H1 (cell line): ENCODE data around the gene MKNK2. TPM values are rescaled to one million over a fixed set of nuclear protein-coding genes. Genes with fewer than 3 reads are reported as not detected.

Source experiments
- CTCF ChIA-PET: fragments of 300-600 bp; sonication (Branson Sonifier 250); formaldehyde crosslinking; loops from one replicate; lab custom pipeline; 2021; ENCODE audit not compliant: partially characterized antibody; lab: Charles Lee
- POLR2A ChIA-PET: fragments of 300-600 bp; sonication (Branson Sonifier 250); formaldehyde crosslinking; loops from one replicate; lab custom pipeline; 2021; ENCODE audit warnings: inconsistent platforms; ENCODE audit not compliant: partially characterized antibody; lab: Charles Lee
- DNase-seq, 2 experiments: peaks; one replicate each; pipeline versions ENCODE4 v3.0.0 to v3.0.0-alpha.2; 2010 to 2022; ENCODE audit warnings: low spot score in 2 of 2, low read depth in 1 of 2, mixed read lengths in 1 of 2
- FAIRE-seq: peaks from 2 replicates; lab custom pipeline; 2011; peaks lifted over from hg19 to GRCh38; lab: Jason Lieb, UNC
- H2AFZ ChIP-seq: 2 replicates; pipeline ENCODE4 v1.8.1; 2012; ENCODE audit warnings: low read length, inconsistent platforms
- H2AK5ac ChIP-seq: 2 replicates; pipeline ENCODE4 v1.6.1; 2013; ENCODE audit warnings: low read depth, low read length
- H2BK120ac ChIP-seq: replicated peaks from 2 replicates; pipeline ENCODE3; 2013; ENCODE audit warnings: low read depth, low read length, inconsistent platforms
- H2BK12ac ChIP-seq: 2 replicates; pipeline ENCODE4 v1.6.1; 2013; ENCODE audit warnings: low read depth, low read length
- H2BK15ac ChIP-seq: 2 replicates; pipeline ENCODE4 v1.6.1; 2013; ENCODE audit warnings: low read length
- H2BK20ac ChIP-seq: 2 replicates; pipeline ENCODE4 v1.6.1; 2013; ENCODE audit warnings: low read length
- H2BK5ac ChIP-seq: 2 replicates; pipeline ENCODE4 v1.6.1; 2013; ENCODE audit warnings: low read depth, low read length
- H3K14ac ChIP-seq: 2 replicates; pipeline ENCODE4 v1.6.1; 2013; ENCODE audit warnings: inconsistent platforms; ENCODE audit not compliant: insufficient read length
- H3K18ac ChIP-seq: 2 replicates; pipeline ENCODE4 v1.6.1; 2013; ENCODE audit warnings: low read length; ENCODE audit errors: extremely low read depth
- H3K23ac ChIP-seq: 2 replicates; pipeline ENCODE4 v1.6.1; 2013; ENCODE audit warnings: inconsistent platforms; ENCODE audit not compliant: insufficient read length
- H3K23me2 ChIP-seq: 2 replicates; pipeline ENCODE4 v1.6.1; 2013; ENCODE audit warnings: low read depth, low read length
- H3K27ac ChIP-seq: 2 replicates; pipeline ENCODE4 v1.6.1; 2011; ENCODE audit warnings: low read depth, low read length, inconsistent platforms
- H3K27me3 ChIP-seq, 4 experiments: replicated peaks in 1 of 4; 1 replicate in 1 of 4; 2 replicates in 3 of 4; pipeline versions ENCODE4 v1.6.1 to v1.8.1; 2011 to 2013; ENCODE audit warnings: low read length in 3 of 4, mild to moderate bottlenecking in 3 of 4, inconsistent platforms in 2 of 4, mixed read lengths in 2 of 4, moderate library complexity in 1 of 4; ENCODE audit not compliant: control insufficient read depth in 3 of 4, insufficient read depth in 3 of 4; ENCODE audit errors: extremely low read depth in 1 of 4
- H3K36me3 ChIP-seq, 4 experiments: 2 replicates each; pipeline versions ENCODE4 v1.6.1 to v1.8.1; 2011 to 2013; ENCODE audit warnings: mild to moderate bottlenecking in 4 of 4, low read length in 3 of 4, moderate library complexity in 2 of 4, control low read depth in 1 of 4, inconsistent platforms in 1 of 4; ENCODE audit not compliant: insufficient read depth in 4 of 4, control insufficient read depth in 2 of 4
- H3K4ac ChIP-seq: replicated peaks from 2 replicates; pipeline ENCODE3; 2013; ENCODE audit warnings: low read length, low read depth, mixed read lengths, inconsistent platforms; ENCODE audit not compliant: insufficient read length
- H3K4me1 ChIP-seq, 4 experiments: replicated peaks in 1 of 4; 1 replicate in 1 of 4; 2 replicates in 3 of 4; pipeline versions ENCODE4 v1.6.1 to v1.8.1; 2011 to 2013; ENCODE audit warnings: low read length in 3 of 4, inconsistent platforms in 2 of 4, mixed read lengths in 1 of 4; ENCODE audit not compliant: insufficient read depth in 4 of 4, control insufficient read depth in 3 of 4
- H3K4me2 ChIP-seq, 2 experiments: 2 replicates each; pipeline versions ENCODE4 v1.6.1 to v1.8.1; 2011 to 2013; ENCODE audit warnings: low read depth in 2 of 2, low read length in 2 of 2, control low read depth in 1 of 2, inconsistent platforms in 1 of 2, mild to moderate bottlenecking in 1 of 2; ENCODE audit not compliant: insufficient read depth in 1 of 2
- H3K4me3 ChIP-seq, 4 experiments: fragments of 200-600, 300-600 bp in 1 of 4; sonication (generic), shearing (Covaris generic), sonication (Bioruptor Twin) in 1 of 4; 2 replicates each; pipeline versions ENCODE4 v1.5.1 to v1.8.1; 2011 to 2016; ENCODE audit warnings: low read length in 4 of 4, low read depth in 3 of 4, control low read depth in 2 of 4, inconsistent platforms in 2 of 4, mild to moderate bottlenecking in 2 of 4, mixed read lengths in 1 of 4, moderate library complexity in 1 of 4; ENCODE audit not compliant: insufficient read depth in 2 of 4; ENCODE audit errors: extremely low read depth in 1 of 4
- H3K56ac ChIP-seq: replicated peaks from 2 replicates; pipeline ENCODE3; 2013; ENCODE audit warnings: low read depth, mild to moderate bottlenecking, mixed read lengths, low read length, inconsistent platforms; ENCODE audit not compliant: insufficient read length
- H3K79me1 ChIP-seq: 2 replicates; pipeline ENCODE4 v1.6.1; 2013; ENCODE audit warnings: low read depth, low read length, control low read depth
- H3K79me2 ChIP-seq, 2 experiments: 2 replicates each; pipeline versions ENCODE4 v1.6.1 to v1.8.1; 2012 to 2013; ENCODE audit warnings: low read length in 2 of 2, mild to moderate bottlenecking in 2 of 2, inconsistent platforms in 1 of 2; ENCODE audit not compliant: insufficient read depth in 2 of 2, control insufficient read depth in 1 of 2
- H3K9ac ChIP-seq, 4 experiments: replicated peaks in 1 of 4; 1 replicate in 1 of 4; 2 replicates in 3 of 4; pipeline versions ENCODE4 v1.6.1 to v1.8.1; 2011 to 2013; ENCODE audit warnings: low read depth in 3 of 4, low read length in 3 of 4, control low read depth in 2 of 4, mild to moderate bottlenecking in 2 of 4, moderate library complexity in 2 of 4, inconsistent platforms in 1 of 4; ENCODE audit errors: extremely low read depth in 1 of 4
- H3K9me3 ChIP-seq, 2 experiments: 2 replicates each; pipeline versions ENCODE4 v1.6.1 to v1.8.1; 2012 to 2013; ENCODE audit warnings: mild to moderate bottlenecking in 2 of 2, moderate library complexity in 2 of 2, control low read depth in 1 of 2, inconsistent platforms in 1 of 2, low read depth in 1 of 2, low read length in 1 of 2, mixed read lengths in 1 of 2; ENCODE audit not compliant: insufficient read depth in 2 of 2
- H4K20me1 ChIP-seq, 2 experiments: replicated peaks in 1 of 2; 2 replicates each; pipeline versions ENCODE3 to v1.8.1; 2011 to 2013; ENCODE audit warnings: inconsistent platforms in 2 of 2, low read length in 2 of 2, mild to moderate bottlenecking in 1 of 2; ENCODE audit not compliant: insufficient read depth in 2 of 2, control insufficient read depth in 1 of 2
- H4K5ac ChIP-seq: 2 replicates; pipeline ENCODE4 v1.6.1; 2013; ENCODE audit warnings: low read length, low read depth, mixed read lengths, inconsistent platforms; ENCODE audit not compliant: insufficient read length
- H4K8ac ChIP-seq: 2 replicates; pipeline ENCODE4 v1.8.0; 2013; ENCODE audit warnings: mild to moderate bottlenecking, moderate library complexity, low read length, inconsistent platforms; ENCODE audit not compliant: insufficient read depth; ENCODE audit errors: extremely low read depth
- H4K91ac ChIP-seq: replicated peaks from 2 replicates; pipeline ENCODE3; 2013; ENCODE audit warnings: low read length, mixed read lengths, inconsistent platforms; ENCODE audit not compliant: insufficient read length
- BACH1 ChIP-seq: IDR thresholded peaks from 2 replicates; pipeline ENCODE4 v1.6.1; 2012; ENCODE audit warnings: low read length, improper control_type of control experiment
- BCL11A ChIP-seq, 2 experiments: IDR thresholded peaks; one replicate each; pipeline ENCODE4 v1.6.1; 2011; ENCODE audit warnings: low read depth in 2 of 2, low read length in 2 of 2, mild to moderate bottlenecking in 2 of 2
- HDAC2 ChIP-seq, 2 experiments: fragments of 300-600 bp in 1 of 2; sonication (generic) in 1 of 2; IDR thresholded peaks; 2 replicates each; pipeline ENCODE4 v1.6.1; 2011 to 2012; ENCODE audit warnings: low read depth in 2 of 2, low read length in 2 of 2, mild to moderate bottlenecking in 2 of 2, moderate library complexity in 2 of 2, borderline replicate concordance in 1 of 2, inconsistent platforms in 1 of 2
- HDAC6 ChIP-seq: IDR thresholded peaks from one replicate; pipeline ENCODE4 v1.7.1; 2012; ENCODE audit warnings: low read depth, mild to moderate bottlenecking, inconsistent platforms, low read length, moderate library complexity
- JUN ChIP-seq: IDR thresholded peaks from 2 replicates; pipeline ENCODE4 v1.6.1; 2011; ENCODE audit warnings: low read depth, mild to moderate bottlenecking, improper control_type of control experiment, low read length
- MAFK ChIP-seq: IDR thresholded peaks from 2 replicates; pipeline ENCODE4 v1.6.1; 2012; ENCODE audit warnings: low read depth, mild to moderate bottlenecking, improper control_type of control experiment, low read length
- NRF1 ChIP-seq: IDR thresholded peaks from 2 replicates; pipeline ENCODE4 v1.6.1; 2011; ENCODE audit warnings: mild to moderate bottlenecking, low read depth, low read length, improper control_type of control experiment
- RNF2 ChIP-seq: fragments of 200-900, 300-1000 bp; sonication (generic); IDR thresholded peaks from 2 replicates; pipeline ENCODE4 v1.7.1; 2016; ENCODE audit warnings: borderline replicate concordance, low read depth, mild to moderate bottlenecking, antibody characterized with exemption, low read length; ENCODE audit not compliant: poor library complexity, severe bottlenecking; ENCODE audit errors: missing control alignments
- SIRT6 ChIP-seq: IDR thresholded peaks from one replicate; pipeline ENCODE4 v1.7.1; 2012; ENCODE audit warnings: low read length, inconsistent platforms
- TEAD4 ChIP-seq: IDR thresholded peaks from 2 replicates; pipeline ENCODE4 v1.6.1; 2012; ENCODE audit warnings: low read depth, low read length, inconsistent platforms, mixed read lengths
- WGBS, 2 experiments: shearing (Covaris generic) in 1 of 2; methylation state at CpG; one replicate each; pipeline versions ENCODE4 v1.1.6 to v1.1.7; 2013 to 2015; ENCODE audit warnings: low lambda C conversion rate in 2 of 2, mixed read lengths in 2 of 2, inconsistent platforms in 1 of 2, low coverage in 1 of 2, missing lambda C conversion rate in 1 of 2; ENCODE audit not compliant: insufficient replicate concordance in 2 of 2, insufficient coverage in 1 of 2, insufficient read length in 1 of 2; ENCODE audit errors: extremely low coverage in 1 of 2, missing lambda C conversion rate in 1 of 2; 5-methylcytosine and 5-hydroxymethylcytosine counted together
- polyA plus RNA-seq, 7 experiments: library from polyadenylated mRNA; depleted of rRNA in 3 of 7; stranded (reverse) in 5 of 7; unstranded in 2 of 7; fragments of >200 nt in 5 of 7; fragments of 200-250 nt in 2 of 7; gene quantifications; 1 replicate in 5 of 7; 2 replicates in 1 of 7; 4 replicates in 1 of 7; pipeline versions ENCODE4 v1.2.1 to v1.2.3, GENCODE V29; 2011 to 2013; ENCODE audit warnings: missing spikeins in 2 of 7, mixed read lengths in 2 of 7
- total RNA-seq: library from RNA; stranded (reverse); fragmentation: NEBNext Ultra II Directional; extraction: Animal tissue kit (Norgen Biotek cat#: 25700); gene quantifications from 2 replicates; pipeline ENCODE4 v1.2.1, GENCODE V29; 2021
- TF ChIP-seq, protein P1 (sequence below): IDR thresholded peaks from 2 replicates; pipeline ENCODE4 v1.6.1; 2012; ENCODE audit warnings: inconsistent platforms

Gene MKNK2
- total and polyA plus RNA-seq, 2 of the 8 experiments (the other 6 are each of a cell fraction or from before 2014, with no cell fraction given) = 163 to 166 TPM

DNA sequence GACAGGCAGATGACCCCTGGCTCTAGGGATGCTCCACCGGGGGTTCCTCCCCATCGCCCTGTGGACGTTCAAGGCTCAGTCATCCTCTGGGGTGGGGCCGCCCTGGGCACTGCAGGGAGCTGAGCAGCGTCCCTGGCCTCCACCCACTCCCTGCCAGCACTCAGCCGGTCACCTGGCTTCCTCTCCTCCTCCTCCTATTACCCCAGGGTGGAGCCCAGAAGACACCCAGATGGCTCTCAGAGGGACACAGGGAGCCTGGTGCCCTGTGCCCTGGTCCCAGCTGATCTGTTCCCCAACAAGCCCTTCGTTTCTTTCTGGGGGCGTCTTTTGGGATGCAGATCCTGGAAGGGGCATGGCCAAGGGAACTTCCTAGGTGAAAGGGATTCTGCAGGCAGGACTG lies 3.7 kb upstream of the MKNK2 start:
- Histone ChIP-seq H3K79me2 (peaks cover 4 to 9% of the 10 kb centered on the region in 2 experiments; a peak in 2 of 4 replicates), H4K91ac (no peak overlapping the region), H3K27me3 (no peaks in the 10 kb centered on the region), H3K18ac (no peak overlapping the region; the same call in 1 of the 2 replicates), H2BK120ac (no peak overlapping the region), H4K8ac (peak overlapping the region; percentile 16; the same call in 1 of the 2 replicates), H2AK5ac (no peak overlapping the region), H3K79me1 (peaks cover 2% of the 10 kb centered on the region), H3K23ac (no peak overlapping the region), H3K14ac (no peak overlapping the region), H3K56ac (no peak overlapping the region), H2AFZ (no peak overlapping the region), H2BK20ac (no peak overlapping the region), H2BK12ac (no peak overlapping the region), H4K5ac (no peak overlapping the region), H3K9ac (no peak overlapping the region), H3K23me2 (peaks cover 4% of the 10 kb centered on the region; the same call in 1 of the 2 replicates), H3K27ac (no peak overlapping the region), H2BK5ac (no peak overlapping the region), H2BK15ac (0 out of 2 replicates have a peak overlapping the region, but pooled peaks have one; percentile 72), H4K20me1 (peaks cover 2 to 5% of the 10 kb centered on the region in 2 experiments), H3K9me3 (no peaks in the 10 kb centered on the region), H3K4me1 (peaks cover 0 to 23% (median 13%) of the 10 kb centered on the region in 4 experiments; a peak in 5 of 7 replicates), H3K4me3 (no peak overlapping the region), H3K4ac (no peak overlapping the region), H3K4me2 (no peak overlapping the region), H3K36me3 (no peaks in the 10 kb centered on the region)
- FAIRE-seq = no peak
- ChIA-PET CTCF (interaction anchor here (0.7 to 1.2 kb wide), 5 partner anchors 13 to 124 kb away, joined by 3 to 7 read pairs (median 4); no protein-coding TSS in a partner anchor), POLR2A (interaction anchor here (0.6 to 22.2 kb wide), 2 partner anchors 23 to 55 kb away, joined by 3 to 524 read pairs; no protein-coding TSS in a partner anchor)
- no peak for DNase-seq
- WGBS, 2 experiments = 90% methylated on average over 8 of the region's 8 CpGs; no CpG with 5 or more reads in 1 of the 2 experiments
- TF ChIP-seq MAFK (no peak), RNF2 (no peak), HDAC2 (IDR thresholded peaks at IDR 0.05; ENCODE audit: borderline replicate concordance in 1 of 2, low read depth in 2 of 2, low read length in 2 of 2) (no peak), BACH1 (no peak), JUN (no peak), HDAC6 (no peak), BCL11A (IDR thresholded peaks at IDR 0.05; ENCODE audit: low read depth in 2 of 2, low read length in 2 of 2) (no peak), TEAD4 (no peak), NRF1 (no peak), SIRT6 (no peak)
- TF ChIP-seq, protein P1, sequence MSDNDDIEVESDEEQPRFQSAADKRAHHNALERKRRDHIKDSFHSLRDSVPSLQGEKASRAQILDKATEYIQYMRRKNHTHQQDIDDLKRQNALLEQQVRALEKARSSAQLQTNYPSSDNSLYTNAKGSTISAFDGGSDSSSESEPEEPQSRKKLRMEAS = no peak
